GM18909 (cell line): ENCODE data around the gene NLGN1.
A peak's percentile ranks its signal among the peaks of the same experiment; 100 is the strongest.
"Not testable (repeated sequence)": the region's sequence is repeated elsewhere in the genome, so short reads cannot be mapped to it uniquely, and the experiment has no call there.

Source experiments
- ATAC-seq: cut with Tn5 transposase; IDR thresholded peaks from one replicate; pipeline ENCODE4 v1.9.1; 2021; ENCODE audit warnings: mild to moderate bottlenecking; ENCODE audit not compliant: unreplicated experiment, poor library complexity

Gene NLGN1

DNA sequence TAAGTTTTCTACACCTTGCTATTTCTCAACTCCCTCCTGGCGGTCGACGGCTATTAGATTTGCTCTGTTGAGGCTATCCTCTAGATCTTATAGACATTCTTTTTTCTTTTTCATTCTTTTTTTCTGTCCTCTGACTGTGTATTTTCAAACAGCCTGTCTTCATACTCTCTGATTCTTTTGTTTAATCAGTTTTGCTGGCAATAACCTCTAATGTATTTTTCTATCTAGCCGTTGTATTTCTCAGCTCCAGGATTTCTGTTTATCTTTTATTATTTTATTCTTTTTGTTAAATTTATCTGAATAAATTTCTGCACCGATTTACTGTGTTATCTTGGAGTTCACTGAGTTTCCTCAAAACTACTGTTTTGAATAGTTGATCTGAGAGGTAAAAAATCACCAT lies 31.5 kb downstream of the NLGN1 start:
- ATAC-seq = no peak

DNA sequence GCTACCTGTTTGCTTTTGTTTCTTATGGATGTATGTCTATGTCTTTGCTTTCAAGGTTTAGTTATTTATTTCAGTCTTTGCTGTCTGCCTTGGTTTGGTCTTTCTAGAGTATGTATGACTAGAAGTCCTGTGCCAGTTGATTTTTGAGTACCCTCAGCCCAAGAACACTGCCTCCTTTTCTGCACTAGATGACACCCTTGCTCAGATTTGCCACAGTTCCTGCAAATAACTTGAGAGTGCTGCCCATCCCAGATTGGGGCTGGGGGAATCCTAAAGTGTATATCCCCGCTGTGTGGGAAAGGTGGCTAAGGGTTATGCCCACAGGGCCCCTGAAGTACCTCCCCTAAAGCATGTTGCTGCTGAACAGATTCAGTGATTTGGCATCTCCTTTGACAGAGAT lies 32.0 kb downstream of the NLGN1 start:
- ATAC-seq = no peak

DNA sequence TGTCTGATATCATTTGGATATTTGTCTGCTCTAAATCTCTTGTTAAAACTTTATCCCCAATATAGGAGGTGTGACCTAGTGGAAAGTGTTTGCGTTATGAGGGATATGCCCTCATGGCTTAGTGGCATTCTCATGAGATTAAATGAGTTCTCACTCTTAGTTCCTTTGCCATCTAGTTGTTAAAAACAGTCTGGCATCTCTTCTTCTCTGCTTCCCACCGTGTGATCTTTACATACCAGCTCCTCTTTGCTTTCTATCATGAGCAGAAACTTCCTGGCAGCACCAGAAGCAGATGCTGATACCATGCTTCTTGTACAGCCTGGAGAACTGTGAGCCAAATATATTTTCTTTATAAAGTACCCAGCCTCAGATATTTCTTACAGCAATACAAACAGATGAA lies 33.0 kb downstream of the NLGN1 start:
- no peak for ATAC-seq

DNA sequence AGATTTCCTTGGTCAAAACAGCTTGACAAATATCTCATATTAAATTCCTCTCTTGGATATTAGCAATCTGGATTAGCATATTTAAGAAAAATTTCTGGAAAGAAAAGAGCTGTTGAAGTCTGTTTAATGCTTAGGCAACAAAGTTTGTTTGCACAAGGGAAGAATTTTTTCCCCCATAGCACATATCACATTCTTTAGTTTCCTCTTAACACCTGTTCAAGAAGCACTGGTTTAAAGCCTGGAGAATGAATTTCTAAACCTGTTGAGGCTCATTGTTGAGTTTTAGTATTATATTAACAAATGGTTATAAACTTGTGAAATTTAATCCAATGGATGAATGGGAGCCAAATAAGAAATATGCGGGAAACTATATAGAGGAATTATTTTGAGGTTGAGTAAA lies 41.5 kb downstream of the NLGN1 start:
- no peak for ATAC-seq

DNA sequence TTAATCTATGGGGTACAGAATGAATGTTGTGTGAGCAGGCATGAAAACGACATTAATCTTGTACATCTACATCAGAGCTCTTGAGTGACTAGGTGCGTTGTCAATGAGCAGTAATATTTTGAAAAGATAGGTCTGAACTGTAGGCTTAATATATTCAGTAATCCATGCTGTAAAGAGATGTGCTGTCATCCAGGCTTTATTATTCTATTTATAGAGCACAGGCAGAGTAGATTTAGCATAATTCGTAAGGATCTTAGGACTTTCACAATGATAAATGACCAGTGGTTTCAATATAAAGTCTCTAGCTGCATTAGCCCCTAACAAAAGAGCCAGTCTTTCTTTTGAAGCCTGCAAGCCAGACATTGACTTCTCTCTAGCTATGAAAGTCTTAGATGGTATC lies 43.0 kb downstream of the NLGN1 start:
- no peak for ATAC-seq

DNA sequence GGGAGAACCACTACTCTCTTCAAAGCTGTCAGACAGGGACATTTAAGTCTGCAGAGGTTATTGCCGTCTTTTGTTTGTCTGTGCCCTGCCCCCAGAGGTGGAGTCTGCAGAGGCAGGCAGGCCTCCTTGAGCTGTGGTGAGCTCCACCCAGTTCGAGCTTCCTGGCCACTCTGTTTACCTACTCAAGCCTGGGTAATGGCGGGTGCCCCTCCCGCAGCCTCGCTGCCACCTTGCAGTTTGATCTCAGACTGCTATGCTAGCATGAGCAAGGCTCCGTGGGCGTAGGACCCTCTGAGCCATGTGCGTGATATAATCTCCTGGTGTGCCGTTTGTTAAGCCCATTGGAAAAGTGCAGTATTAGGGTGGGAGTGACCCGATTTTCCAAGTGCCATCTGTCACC lies 54.0 kb downstream of the NLGN1 start:
- not testable (repeated sequence) for ATAC-seq

DNA sequence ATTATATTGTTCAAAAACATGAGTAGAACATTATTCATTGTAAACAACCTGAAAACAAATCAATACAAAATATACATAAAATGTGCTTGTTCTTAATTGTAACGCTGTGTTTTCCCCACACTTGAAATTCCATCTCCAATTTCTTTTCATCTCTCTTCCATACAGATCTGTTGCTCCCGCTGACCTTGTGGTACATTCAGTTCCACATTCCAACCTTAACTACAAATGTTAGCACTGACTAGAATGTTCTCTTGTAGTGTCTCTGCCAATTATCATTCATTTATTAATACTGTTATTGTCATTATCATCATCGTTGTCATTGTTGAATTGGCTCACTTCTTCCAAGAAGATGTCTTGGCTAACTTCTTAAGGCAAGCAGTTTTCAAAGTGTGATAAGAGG lies 65.7 kb downstream of the NLGN1 start:
- no peak for ATAC-seq

DNA sequence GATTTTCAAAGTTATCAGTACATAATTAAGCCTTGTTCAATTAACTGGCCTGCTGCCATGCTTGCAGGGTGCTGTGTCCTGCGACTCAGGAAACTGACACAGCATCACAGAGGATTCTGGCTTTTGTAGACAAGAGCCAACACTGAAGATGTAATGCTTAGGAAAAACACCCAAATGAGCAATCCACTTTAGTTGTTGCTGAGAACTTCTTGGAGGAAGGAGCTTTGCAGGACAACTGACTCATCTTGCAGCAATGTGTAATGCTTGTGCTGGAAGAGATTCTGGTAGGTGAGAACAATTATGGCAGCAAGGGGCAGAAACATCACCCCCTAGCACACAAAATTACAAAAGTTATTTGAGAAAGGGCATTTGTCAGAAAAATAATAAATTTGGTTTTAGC lies 67.6 kb downstream of the NLGN1 start:
- no peak for ATAC-seq

DNA sequence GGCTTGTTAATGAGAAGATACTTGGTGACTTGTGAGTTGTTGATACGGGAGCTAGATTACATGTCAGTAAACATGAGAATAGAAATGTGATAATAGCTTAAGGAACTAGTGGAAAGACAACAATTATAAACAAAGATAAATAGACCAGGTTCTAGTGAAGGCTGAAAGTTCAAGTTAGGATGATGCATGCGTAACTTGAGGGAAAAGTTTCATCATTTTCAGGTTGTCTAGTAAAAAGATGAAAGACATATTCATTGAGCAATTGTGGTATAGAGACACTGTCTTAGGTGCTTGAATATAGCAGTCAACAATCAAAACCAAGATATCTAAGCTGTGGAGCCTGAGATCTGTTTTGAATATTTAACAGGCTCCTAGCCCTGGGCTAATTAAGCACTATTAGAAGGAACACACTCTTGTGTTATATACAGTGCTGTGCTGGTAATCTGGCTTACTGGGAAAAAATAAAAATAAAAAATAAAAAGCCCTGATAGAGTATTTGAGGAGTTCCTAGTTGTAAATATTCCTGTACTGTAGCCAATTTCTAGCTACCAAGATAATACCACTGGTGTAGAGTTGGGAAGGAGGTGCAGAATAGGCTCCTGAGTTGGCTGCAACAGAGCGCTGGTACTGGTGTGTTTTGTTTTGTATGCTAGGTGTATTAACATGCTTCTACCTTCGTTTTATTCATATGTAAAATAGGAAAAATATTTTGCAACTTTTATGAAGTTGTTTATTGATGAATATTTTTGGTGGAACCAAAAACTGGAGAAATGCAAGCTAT lies 68.5 kb downstream of the NLGN1 start:
- no peak for ATAC-seq

DNA sequence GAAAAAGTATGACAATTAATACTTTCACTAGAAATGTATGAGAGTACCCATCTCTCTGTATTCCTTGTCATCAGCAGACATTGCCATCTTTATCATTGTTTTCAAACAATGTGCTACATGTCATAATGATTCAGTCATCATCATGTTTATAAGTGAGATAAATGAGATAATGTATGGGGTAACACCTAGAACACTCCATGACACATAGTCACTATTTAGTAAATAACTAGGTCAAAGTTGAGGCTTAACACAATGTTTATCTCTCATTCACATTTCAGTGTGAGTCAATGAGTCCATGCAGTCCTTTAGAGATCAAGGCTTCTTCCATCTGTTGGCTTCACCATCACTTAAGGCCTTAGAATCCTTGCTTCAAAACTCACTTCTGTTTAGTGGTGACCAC lies 70.0 kb downstream of the NLGN1 start:
- no peak for ATAC-seq

DNA sequence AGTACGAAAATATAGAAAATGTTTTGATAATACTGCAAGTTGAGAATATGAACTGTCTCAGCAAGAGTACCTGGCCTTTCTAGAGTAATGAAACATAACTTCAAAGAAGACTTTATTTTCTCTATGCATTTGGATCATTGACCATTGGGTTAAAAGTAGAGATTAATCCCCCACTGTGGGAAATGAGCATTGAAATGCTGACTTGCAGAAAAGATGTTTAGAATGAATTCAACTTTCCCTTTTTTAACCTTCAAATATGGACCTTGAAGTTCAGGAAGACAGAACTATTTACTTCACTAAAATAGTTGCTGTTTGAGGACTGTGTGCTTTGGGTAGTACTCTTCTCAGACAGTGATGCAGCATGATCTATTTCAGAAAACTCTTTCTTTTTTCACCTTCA lies 75.7 kb downstream of the NLGN1 start:
- no peak for ATAC-seq

DNA sequence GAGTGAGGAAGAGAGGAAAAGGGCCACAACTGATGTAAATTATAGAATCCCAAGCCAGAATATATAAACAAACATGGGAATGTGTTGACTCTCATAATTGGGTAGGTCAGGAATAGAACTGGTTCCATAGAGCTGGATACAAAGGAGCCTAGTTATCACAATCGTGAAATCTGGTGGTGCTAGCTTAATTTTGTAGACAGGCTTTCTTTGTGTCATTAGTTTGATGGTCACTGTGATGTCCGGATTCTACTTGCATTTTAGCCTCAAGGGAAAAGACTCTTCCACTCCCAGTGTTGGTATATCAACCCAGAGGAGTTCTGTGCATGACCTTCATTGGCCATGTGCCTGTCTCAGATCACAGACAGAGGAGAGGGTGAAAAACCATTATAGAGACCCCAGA lies 81.8 kb downstream of the NLGN1 start:
- no peak for ATAC-seq

DNA sequence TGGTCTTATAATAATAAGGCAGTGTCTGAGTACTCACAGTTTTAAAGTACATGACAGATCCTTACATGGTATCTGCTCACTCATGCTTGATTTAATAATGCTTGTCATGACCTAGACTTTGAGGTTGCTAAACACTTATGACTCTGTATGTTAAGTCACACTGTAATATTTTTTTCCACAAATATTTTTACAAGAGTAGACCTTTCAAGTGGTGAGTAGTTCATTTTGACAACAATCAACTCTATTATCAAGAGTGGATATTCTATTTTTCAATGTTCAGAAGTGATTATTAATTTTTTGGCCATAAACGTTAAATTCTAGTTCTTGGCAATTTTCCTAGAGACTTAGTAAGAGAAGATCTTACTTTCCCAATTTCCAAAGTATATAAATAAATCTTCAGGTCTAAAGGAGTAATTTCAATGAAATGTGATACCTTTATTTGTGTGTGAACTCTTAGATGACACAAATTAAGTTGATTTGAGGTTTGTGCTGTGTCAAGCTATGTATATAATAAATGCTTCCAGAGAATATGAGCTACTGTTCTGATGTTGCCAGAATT lies 104.5 kb downstream of the NLGN1 start:
- ATAC-seq = no peak

DNA sequence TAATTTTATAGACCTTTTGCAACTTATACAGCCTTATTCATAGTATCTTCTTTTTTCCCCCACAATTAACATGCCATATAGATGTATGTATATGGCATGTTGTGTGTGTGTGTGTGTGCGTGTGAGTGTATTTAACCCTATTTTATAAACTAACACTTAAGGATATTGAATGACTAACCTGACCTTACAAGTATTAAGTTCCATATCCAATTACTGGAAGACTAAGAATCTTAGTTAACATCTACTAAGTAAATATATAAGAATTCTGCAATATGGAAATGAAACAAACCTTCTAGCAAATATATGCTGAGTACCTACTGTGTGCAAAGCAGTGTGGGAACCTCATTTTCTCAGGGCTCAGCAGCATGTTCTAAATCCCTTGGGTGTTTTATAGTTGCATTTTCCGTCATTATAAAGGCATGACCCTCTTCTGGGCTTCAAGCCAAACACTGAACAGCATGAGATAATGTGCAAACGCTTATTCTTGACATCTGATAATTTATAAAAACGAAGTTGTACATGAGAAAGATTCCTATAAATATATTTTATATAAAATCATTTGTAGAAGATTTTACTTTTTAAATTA lies 105.5 kb downstream of the NLGN1 start:
- no peak for ATAC-seq

DNA sequence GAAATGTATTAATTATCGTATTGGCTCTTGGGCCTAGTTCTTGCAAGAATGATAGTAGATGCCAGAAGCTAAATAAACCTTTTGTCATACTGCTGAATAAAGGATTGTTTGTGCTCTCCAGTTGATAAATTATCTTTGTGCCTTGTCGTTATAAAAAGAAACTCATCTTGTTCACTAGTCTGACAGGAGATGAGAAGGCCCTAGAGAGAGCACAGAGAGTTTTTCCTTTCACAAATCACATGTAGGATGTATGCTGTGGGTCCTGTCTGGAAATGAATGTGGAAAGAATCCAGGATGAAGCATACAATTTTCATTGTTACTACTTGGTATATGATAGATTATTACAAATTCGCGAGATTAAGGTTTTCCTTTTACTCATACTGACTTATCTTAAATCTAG lies 113.0 kb downstream of the NLGN1 start:
- no peak for ATAC-seq

DNA sequence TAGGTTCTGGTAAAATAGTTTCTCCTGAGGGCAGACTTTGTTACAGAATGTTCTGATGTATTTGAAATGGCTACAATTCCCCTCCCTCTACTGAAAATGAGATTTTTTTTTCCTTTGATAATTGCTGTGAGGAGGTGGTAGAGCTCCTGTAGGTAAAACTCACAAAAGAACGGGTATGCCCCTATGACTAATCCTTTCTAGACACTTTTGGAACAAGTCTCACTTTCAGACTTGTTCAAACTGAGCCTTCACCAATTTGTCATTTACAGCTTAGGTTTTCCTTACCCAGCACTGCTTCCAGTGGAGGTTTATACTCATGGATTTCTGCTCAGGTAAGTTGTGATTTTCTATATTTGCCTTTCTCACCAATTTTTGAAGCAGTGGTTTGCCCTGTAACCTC lies 115.6 kb downstream of the NLGN1 start:
- ATAC-seq = no peak

DNA sequence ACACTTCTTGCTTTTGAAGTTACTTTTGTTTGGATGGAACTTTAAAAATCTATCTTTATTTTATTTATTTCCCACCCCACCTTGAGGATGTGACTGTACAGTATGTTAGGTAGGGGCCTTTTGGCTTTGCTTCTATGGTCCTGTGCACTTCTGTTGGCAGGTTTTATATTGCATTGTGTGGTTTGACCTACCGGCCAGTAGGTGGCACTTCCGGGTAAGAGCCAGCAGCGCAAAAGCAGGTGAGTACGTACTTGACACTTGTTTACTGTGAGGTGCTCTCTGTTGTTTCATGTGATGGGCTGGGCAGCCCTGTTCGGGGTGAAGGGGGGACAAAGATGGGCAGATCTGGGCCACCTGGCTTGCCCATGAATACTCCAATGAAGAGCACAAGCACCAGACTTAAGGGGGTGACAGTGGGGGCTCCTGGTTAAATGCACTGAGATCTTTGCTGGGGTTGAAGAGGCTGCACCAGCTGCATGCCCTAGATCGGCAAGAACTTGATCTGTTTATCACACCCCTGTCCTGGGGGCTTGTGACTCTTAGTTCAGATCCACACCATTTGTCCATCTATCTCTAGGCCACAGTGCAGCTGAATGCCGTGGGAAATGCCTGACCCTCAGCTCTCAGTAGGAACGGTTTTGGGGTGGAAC lies 131.6 kb downstream of the NLGN1 start:
- peak; percentile 94 for ATAC-seq

DNA sequence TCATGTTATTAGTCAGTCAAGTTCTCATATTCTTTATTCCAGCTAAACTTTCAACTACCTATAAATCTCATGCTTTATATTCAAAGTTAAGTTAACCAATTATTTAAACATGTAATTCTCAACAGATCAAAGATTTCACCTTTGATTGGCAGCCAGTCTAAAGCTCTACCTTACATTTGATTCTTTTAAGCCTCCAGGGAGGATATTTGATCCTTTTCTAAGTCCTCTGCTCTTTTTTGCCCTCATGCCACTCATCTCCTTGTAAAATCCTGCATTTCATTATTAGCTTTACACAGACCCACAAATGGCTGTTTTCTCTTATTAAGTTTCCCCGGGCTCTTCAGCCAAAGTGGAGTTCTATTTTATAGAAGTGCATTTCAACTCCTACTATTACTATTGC lies 134.1 kb downstream of the NLGN1 start:
- no peak for ATAC-seq

DNA sequence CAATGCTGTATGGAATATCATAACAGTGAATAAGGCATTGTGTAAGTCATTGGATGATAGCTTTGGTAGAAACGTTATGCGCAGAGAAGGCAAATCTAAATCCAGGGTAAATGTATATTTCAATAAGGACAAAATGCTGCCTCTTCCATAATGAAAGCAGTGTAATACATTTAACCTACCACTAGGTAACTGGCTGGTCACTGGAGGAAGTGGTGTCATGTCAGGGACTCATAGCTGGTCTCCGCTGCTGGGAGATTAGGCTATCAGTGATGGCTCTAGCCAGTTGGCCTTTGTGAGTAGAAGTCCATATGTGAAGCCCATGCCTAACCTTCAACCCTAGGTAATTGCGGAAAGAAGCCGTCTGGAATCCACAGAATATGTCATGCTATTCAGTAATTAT lies 140.9 kb downstream of the NLGN1 start:
- ATAC-seq = peak; percentile 42

DNA sequence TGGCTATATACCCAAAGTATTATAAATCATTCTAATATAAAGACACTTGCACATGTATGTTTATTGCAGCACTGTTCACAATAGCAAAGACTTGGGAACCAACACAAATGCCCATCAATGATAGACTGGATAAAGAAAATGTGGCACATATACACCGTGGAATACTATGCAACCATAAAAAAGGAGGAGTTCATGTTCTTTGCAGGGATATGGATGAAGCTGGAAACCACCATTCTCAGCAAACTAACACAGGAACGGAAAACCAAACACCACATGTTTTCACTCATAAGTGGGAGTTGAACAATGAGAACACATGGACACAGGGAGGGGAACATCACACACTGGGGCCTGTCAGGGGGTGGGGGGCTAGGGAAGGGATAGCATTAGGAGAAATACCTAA lies 148.0 kb downstream of the NLGN1 start:
- not testable (repeated sequence) for ATAC-seq

DNA sequence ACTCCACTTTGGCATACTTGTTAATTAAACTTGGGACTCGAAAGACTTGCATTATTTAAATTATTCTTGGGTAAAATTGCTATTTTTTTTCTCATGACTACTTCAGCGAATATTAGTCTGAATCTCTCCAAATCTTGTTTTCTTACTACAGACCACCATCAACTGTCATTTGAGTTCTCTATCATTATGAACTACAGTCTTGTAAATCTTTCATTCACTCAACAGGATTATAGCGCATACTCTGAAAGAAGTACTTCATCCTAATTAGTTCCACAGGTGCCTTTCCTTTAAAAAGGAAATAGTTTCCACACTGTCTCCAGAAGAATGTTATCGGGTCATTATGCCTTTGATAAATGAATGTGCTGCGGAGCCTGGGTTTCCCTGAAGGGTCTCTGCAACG lies 149.5 kb downstream of the NLGN1 start:
- ATAC-seq = no peak

DNA sequence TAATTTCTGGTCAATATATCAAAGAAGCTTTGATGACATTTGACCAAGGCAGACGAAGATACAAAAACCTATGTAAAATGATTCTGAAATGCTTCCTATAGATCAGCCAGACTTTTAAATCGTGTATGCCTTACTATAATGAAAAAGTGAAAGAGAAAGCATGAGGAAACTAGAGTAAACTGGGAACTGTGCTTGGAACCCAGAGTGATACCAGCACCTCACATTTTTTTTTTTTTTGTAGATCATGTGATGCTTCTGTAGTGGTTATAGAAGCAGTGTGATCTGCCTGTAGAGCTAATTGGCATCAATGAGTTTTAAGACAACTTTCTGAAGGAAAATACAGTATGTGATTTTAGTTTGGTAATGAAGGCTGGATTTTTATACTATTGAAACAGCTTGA lies 150.7 kb downstream of the NLGN1 start:
- ATAC-seq = no peak
